GM18520 (cell line): ENCODE data around the gene WLS.
"Not testable (repeated sequence)": the region's sequence is repeated elsewhere in the genome, so short reads cannot be mapped to it uniquely, and the experiment has no call there.

Source experiments
- ATAC-seq: cut with Tn5 transposase; IDR thresholded peaks from one replicate; pipeline ENCODE4 v1.9.1; 2021; ENCODE audit not compliant: unreplicated experiment

Gene WLS

GRCh38 chr1:68201546-68202238 is 30.6 kb downstream of the WLS start:
- no peak for ATAC-seq

GRCh38 chr1:68199603-68200002 is 32.7 kb downstream of the WLS start:
- no peak for ATAC-seq

DNA sequence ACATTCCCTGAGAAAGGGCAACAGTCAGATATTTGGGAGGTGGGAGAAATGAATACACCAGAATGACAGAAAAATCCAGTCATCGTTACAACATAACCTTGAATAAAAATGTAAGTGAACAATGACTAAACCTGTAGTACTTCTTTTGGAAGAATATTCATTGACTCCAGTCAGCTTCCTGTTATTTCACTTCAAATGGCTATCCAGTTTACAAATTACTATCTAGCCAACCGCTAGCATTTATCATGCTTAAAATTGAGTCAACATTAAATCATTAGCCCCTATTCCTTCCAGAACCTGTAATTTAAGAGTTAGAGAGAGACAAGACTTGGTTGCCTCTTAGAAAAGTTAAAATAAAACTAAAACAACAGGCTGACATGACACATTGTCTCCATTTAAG is 33.6 kb downstream of the WLS start:
- ATAC-seq: no peak

DNA sequence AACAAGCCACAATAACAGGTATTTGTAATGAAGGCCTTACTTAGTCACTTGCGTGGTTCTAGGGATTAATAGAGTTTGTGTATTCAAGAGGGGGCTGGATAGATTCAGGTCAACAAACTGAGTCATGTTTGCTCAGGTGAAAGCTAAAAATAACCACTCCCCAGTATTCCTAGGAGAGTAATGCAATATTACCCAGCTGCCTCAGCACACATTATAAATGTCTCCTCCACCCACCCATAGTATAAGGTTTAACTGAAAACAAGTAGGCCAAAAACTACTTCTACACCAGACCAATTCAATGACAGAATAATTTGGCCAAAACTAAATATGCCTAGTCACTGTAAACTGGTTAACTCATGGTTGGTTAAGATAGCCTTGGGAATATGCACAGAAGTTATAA is 34.4 kb downstream of the WLS start:
- no peak for ATAC-seq

DNA sequence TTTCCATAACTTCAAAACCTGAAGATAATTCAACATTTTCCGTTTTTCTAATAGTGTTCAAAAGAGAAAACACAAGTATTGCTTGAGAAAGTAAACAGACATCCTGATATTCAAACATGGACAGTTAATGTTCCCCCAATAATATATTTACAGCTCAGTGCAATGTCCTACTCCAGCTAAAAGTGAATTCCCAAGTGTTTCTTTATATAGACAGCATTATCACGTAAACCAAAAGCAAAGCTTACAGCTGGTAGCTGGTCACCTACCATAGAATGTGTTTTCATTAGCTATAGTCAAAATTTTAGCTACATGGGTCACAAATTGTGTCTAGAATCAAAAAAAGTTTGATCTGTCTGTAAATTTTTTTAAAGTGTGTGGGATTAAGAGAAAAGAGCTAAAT is 34.9 kb downstream of the WLS start:
- ATAC-seq: no peak

DNA sequence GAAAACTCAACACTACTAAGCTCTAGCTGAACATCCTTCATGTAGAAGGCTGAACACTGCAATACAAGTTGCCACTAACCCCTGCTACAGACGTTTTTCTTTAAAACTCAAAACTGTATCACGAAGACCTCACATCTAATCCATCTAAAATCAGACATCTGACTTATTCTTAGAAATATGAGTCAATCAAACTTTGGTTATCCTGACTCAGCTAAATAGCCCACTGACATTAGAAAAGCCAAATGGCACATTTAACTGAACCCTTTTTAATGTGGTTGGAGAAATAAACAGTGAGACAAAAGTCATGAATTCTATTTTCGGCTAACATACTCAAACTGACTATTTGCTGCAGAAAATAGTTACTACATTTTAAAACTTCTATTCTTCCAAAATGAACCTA is 35.6 kb downstream of the WLS start:
- ATAC-seq: no peak

DNA sequence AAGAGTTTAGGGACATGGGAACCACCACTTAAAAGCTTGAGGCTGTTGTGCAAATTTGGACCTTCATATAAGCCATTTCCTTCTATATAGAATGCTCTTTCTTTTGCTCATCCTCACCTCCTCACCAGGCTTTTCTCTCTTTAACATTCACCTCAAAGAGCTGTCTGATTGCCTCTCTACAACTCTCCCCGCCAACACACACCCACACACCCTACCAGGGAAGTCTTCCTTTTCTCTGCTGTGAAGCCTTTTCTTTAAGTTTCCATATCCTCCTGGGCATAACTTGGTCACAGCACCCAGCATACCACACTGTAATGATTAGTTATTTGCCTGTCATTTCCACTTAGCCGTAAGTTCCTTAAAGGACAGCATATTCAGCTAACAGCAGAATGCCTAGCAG is 40.6 kb downstream of the WLS start:
- no peak for ATAC-seq

DNA sequence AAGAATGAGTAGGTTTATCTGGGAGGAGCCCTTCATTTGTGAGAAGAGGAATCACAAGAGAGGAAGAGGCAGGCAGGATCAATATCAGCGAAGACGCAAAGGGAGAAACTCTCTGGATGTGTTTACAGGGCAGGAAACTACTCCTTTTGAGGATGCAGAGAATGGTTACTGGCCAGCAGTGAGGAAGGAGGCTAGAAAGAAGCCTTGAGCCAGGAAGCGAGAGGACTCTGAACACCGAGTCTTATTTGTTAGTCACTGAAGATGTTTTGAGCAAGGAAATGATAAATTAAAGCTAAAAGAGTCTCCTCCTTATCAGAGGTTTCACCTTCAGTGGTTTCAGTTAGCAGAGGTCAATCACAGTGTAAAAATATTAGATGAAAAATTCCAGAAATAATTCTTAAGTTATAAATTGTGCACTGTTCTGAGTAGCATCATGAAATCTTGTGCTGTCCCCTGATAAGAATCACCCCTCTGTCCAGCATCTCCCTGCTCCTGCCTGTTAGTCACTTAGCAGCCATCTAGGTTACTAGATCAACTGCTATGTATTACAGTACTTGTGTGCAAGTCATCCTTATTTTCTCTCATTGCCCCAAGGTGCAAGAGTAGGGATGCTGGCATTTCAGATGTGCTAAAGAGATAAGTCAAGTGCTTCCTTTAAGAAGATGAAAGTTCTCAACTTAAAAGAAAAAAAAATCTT is 43.5 kb downstream of the WLS start:
- ATAC-seq: no peak

DNA sequence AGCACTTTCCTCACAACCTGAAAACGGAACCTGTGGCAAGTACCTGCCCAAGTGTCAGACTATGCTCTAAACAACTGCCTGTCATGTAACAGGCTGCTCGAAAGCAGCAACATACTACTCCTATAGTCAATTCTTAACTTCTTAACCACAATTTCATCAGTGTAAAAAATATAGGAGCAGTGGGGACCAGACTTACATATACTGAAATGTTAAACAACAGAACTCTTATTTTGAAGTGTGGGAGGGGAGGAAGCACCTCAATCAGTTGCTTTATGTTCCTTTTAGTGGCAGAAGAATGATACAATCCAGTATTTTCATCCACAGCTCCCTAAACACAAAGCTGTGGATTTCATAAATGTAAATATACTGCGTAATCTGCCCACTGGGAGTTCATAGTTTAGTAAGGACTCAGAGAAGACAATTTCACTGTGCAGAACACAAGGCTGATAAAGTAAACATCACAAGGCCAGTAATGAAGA is 44.2 kb downstream of the WLS start:
- peak; percentile 74 for ATAC-seq

DNA sequence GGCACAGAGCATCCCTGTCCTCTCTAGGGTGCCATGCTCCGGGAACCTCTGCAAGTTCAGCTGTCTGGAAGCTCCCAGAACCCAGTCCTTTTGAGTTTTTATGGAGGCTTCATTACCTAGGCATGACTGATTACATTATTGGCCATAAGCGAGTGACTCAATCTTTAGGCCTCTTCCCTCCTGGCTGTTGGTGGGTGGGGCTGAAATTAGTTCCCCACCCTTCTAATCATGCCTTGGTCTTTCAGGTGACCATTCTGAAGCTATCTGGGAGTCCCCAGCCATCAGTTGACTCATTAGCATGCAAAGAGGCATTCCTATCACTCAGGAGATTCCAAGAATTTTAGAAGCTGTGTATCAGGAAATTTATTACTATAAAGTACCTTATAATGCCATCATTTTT is 46.6 kb downstream of the WLS start:
- ATAC-seq: no peak

DNA sequence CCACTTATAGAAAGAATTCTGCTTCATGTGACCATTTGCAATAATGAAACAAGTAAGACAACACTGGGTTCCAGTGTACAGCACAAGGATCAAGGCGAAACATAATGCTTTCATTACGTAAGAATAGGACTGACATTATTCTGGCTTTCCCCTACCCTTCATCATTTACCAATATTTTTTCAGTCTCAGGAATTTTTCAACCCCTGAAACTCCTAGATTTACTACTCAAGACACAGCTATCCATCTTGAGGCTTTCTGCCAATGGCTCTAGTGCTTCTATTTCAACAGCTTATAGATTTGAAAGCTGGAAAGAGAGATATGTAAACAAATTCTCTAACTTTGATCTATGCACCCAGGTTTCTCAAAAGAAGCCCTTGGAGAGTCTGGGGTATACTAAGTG is 48.4 kb downstream of the WLS start:
- ATAC-seq: no peak

DNA sequence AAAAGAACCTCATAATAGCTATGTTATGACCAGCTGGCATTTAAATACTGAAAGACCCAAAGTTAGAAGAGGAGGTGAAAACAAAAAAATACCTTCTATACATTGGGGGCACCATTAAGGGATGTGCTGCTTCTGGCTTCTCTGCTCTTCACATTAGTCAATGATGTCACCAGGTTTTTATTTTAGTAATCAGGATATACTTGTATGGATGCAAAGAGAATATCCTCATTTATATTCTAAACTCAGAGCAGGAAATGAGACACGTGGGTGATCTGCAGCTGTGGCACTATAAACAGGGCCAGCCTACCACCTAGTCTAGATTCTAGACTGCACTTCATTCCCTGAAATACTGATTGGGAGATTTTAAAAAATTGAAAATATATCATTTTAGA is 51.2 kb downstream of the WLS start:
- peak; percentile 30 for ATAC-seq

DNA sequence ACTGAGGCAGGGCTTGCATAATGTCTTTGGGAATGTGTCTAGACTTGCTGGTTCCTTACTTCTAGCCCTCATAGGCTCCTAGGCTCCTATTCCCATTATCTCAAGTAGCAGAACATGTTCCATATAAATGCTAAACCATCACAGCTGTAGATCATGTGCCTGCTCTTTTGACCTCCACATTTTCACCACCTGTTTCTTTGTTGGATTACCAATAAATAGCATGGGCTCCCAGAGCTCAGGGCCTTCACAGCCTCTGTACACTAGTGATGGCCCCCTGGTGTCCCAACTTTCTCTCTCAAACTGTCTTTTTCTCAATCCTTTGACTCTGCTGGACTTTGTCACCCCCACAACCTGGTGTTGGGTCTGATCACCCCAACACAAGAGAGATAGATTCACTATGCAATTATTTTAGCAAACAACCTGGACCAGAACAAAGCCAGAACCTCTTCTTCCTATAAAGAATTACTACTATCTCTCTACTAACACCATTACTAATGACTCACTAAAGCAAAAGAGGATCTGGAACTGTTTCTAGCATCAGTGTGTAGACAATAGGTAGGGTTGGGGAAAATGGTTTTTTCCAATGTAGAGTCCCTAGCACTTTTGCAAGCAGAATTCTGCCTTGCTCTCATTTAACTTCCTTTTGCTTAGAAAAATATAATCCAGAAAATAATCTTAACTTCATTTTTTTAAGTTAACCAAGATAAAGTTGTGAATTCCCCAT is 51.7 kb downstream of the WLS start:
- peak; percentile 54 for ATAC-seq

DNA sequence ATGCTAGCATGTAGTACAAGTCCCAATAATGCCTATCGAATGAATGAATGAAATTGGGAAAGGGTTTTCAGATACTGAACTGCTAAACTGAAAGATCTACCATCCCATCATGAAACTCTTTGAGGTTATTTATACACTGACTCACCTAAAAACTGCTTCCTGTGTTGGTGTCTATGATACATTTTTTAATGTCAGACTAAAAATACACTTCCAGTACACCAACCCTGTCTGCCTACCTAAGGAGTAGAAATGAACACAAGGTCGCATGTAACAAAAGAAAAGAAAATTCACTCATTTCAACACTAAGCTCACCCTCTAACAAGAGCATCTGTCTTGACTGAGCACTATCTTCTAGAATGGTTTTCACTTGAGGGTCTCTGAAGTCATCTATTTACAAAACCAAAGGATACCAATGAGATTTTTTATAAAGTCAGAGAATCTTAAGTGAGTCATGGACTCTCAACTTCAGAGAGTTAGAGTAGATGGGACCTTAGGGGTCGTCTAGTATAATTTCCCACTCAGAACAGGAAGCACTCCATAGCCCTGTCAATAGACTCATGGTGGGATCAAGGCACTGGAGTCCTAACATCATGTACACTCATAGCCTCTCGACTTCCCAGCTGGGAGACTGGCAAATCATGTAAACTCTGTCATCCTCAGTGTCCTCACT is 53.4 kb downstream of the WLS start:
- ATAC-seq: no peak

GRCh38 chr1:68175621-68176398 is 56.5 kb downstream of the WLS start:
- ATAC-seq: no peak

DNA sequence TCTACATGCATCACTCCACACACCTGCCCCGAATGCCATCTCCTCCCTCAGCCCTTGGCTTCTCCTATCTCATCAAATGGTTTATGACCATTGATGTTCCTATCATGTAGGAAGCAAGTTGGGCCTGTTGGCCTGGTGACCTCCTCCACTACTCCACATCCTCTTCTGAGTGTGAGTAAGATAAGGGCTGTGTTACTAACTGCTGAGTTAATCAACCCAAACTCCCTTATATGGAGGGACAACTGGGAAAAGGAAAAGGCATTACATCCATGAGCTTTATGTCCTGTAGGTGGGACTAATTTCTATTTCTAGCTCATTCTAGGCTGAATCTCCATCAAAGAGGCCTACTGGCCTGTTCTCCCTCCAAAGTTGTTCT is 57.6 kb downstream of the WLS start:
- ATAC-seq: no peak

DNA sequence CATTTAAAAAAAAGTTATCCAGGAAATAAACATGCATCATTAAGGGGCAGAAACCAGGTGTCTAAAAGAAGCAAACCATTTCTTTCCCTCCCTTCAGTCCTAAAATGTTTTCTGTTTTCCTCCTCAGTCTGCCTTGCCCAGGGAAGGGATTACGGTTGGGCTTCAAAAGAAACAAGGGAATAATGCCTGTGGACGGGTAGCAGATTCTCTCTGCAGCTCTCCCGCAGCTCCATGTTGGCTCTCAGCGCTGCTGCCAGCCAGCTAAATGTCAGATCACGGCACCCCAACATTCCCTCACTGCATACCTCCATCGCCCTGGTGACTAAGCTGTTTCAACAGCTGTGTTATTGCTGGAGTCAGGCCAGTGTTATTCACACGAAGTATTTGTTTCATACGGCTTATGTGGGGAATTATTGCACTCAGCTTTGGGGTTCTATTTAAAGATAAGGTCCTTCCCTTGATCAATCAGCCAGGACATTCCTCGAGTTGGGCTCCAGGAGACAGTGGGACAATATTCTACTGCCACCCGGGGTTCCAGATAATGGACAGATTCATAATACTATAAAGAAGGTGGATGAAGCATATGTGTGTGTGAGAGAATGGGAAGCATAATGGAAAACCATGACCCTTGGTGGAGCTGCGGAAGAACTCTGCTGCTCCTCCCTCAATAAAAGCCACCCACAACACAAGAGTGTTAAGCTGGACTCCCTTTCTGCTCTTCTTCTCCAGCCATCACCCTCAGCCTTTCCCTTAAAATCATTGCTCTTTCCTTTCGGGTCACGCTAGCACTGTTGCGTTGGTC is 58.2 kb downstream of the WLS start:
- ATAC-seq: no peak

DNA sequence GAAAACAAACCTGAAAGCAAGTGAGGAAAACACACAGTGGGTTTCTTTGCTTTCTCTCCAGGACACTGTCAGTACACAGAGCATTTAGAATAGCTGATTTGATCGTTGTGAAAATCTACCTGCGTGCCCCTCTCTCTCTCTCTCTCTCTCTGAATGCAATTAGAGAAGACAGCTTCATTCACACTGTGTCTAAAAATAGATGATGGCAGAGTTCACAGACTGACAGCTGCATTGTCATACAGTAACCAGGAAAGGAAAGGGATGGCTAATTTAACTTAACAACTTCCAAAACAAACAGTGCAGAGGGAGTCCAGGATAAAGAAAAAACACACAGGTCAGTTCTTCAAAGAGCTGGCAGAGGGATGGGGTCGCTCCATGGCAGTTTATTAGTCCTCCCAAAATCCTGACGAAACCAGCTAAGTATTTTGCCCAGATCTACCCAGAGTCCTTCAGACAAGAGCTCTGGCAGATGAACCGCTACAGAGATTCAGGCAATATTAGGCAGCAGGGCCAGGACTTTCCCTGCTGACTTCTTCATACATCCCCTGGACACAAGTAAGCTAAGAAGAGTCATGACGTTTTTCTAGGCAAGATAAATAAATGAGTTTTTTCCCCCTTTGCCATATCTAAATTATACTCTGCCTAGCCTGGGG is 58.9 kb downstream of the WLS start:
- no peak for ATAC-seq

DNA sequence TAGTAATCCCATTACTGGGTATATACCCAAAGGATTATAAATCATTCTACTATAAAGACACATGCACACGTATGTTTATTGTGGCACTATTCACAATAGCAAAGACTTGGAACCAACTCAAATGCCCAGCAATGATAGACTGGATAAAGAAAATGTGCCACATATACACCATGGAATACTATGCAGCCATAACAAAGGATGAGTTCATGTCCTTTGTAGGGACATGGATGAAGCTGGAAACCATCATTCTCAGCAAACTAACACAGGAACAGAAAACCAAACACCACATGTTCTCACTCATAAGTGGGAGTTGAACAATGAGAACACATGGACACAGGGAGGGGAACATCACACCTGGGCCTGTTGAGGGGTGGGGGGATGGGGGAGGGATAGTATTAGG is 60.5 kb downstream of the WLS start:
- ATAC-seq: not testable (repeated sequence)
